GM19452 (cell line): Measurements from ENCODE around the gene GOLGA6L4.
A peak's percentile ranks its signal among the peaks of the same experiment; 100 is the strongest.
"Not testable (repeated sequence)": the region's sequence is repeated elsewhere in the genome, so short reads cannot be mapped to it uniquely, and the experiment has no call there.

ENCODE experiments used
- ATAC-seq: cut with Tn5 transposase; IDR thresholded peaks from one replicate; pipeline ENCODE4 v1.9.1; 2021; ENCODE audit not compliant: unreplicated experiment

Gene GOLGA6L4, protein sequence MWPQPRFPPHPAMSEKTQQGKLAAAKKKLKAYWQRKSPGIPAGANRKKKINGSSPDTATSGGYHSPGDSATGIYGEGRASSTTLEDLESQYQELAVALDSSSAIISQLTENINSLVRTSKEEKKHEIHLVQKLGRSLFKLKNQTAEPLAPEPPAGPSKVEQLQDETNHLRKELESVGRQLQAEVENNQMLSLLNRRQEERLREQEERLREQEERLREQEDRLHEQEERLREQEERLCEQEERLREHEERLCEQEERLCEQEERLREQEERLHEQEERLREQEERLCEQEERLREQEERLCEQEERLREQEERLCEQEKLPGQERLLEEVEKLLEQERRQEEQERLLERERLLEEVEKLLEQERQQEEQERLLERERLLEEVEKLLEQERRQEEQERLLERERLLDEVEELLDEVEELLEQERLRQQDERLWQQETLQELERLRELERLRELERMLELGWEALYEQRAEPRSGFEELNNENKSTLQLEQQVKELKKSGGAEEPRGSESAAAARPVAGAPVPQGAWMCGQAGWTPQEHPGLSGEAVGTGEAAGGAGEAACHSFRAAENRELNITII

DNA sequence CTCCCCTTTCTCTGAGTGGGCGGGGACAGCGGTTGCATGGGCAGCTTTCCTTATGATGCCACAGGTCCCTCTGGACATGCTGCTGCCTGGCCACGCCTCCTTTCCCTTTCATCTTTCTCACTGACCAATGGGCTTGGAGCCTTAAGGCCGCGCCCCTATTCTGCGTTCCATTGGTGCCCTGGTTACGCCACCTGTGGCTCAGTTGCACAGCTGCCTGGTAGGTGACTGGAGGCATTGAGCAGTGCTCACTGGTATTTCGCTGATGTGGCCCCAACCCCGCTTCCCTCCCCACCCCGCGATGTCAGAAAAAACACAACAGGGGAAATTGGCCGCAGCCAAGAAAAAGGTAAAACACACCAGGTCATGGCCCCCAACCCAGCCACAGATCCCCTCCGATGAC, at the start of gene GOLGA6L4:
Gene GOLGA6L4, plus strand, starts transcription at position 201 of the 400 bp plus-strand sequence. Its CDS starts 62 bp downstream, at position 263.
- ATAC-seq = not testable (repeated sequence)

DNA sequence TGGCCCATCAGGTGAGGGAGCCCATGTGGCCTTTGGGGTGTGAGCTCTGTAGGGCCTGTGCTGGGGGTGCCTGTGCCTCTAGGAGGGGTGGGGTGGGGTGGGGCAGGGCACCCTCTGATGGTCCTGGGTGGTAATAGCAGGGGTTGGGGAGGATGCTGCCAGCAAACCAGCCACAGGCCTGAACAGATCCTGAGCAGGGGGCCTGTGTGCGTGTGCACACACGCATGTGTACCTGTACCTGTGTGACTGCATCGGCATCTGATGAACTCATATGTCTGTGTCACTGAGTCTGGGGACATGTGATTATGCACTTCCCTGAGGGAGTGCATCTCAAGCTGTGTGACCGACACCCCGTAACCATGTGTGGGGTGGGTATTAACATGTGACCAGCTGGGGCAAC, 42.6 kb upstream of the GOLGA6L4 start:
- not testable (repeated sequence) for ATAC-seq

- peak; percentile 98 for ATAC-seq
These were observed 40.0 kb upstream of the GOLGA6L4 start for GRCh38 chr15:84195603-84196002.

DNA sequence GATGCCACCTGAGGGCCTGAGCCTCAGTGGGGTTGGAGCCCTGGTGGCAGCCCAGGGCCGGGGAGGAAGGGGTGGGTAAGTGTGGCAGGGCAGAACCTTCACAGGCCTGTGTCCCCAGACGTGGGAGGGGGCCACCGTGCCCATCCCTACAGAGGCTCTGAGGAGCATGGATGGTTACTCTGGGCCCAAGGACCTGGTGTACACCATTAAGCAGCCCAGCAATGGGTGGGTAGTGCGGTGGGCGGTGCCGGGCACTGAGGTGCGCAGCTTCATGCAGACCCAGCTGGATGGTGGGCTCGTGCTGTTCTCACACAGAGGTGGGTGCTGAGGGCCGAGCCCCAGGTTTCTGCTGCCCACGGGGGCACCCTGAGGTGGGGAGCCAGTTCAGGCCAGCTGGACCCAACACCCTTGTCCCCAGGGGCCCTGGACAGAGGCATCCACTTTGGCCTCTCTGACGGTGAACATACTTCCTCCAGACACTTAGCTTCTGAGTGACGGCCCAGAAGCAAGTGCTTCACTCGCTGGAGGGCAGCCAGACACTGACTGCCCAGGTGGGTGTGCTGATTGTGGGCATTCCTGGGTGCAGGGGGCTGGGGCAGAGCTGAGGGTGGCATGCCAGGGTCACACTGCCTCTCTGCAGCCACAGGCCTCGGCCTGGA, 38.9 kb upstream of the GOLGA6L4 start:
- ATAC-seq = not testable (repeated sequence)

DNA sequence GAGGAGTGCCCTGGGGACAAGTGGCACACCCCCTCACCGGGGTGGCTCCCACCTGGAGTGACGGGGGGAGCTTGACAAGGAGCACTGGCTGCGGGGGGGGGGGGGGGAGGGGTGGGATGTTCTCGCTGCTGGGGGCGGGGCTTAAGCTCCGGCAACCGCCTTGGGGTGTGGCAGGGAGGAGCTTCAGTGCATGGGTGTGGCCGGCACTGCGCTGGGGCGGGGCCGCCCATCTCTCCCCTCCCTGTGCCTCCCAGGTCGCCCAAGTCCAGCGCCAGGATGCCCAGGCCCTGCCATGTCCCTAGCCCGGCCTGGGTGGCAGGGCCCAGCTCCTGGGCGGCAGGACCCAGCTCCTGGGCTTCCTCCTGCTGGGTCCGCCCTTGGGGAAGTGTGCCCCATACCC, 35.7 kb upstream of the GOLGA6L4 start:
- not testable (repeated sequence) for ATAC-seq

GRCh38 chr15:84246441-84246840, 10.9 kb downstream of the GOLGA6L4 start:
- ATAC-seq = not testable (repeated sequence)
